Mammary epithelial cell (primary cell): Measurements from ENCODE around the gene SLCO3A1.

Experiments
- CTCF ChIP-seq, 2 donors: IDR thresholded peaks in 1 of 2; conservative IDR thresholded peaks in 1 of 2; 2 replicates each; pipeline ENCODE4 v1.5.1; 2011 to 2012; ENCODE audit warnings: inconsistent platforms in 2 of 2, low read length in 2 of 2, mild to moderate bottlenecking in 2 of 2, control low read depth in 1 of 2, low read depth in 1 of 2; ENCODE audit not compliant: insufficient read depth in 1 of 2; ENCODE audit errors: extremely low read depth in 1 of 2
- EZH2 ChIP-seq: IDR thresholded peaks from 2 replicates; pipeline ENCODE4 v1.6.1; 2012; ENCODE audit warnings: low read length, inconsistent platforms, borderline replicate concordance

GRCh38 chr15:92107510-92107909 lies 254.0 kb downstream of the SLCO3A1 start:
- TF ChIP-seq EZH2 = no peak
- TF ChIP-seq CTCF (conservative IDR thresholded peaks at IDR 0.05 in 1 of 2, IDR thresholded peaks at IDR 0.05 in 1 of 2; ENCODE audit: extremely low read depth in 1 of 2, insufficient read depth in 1 of 2, low read depth in 1 of 2, low read length in 2 of 2) = no peak
